ENCODE measurements around the gene GFPT2.

The GFPT2 gene

DNA sequence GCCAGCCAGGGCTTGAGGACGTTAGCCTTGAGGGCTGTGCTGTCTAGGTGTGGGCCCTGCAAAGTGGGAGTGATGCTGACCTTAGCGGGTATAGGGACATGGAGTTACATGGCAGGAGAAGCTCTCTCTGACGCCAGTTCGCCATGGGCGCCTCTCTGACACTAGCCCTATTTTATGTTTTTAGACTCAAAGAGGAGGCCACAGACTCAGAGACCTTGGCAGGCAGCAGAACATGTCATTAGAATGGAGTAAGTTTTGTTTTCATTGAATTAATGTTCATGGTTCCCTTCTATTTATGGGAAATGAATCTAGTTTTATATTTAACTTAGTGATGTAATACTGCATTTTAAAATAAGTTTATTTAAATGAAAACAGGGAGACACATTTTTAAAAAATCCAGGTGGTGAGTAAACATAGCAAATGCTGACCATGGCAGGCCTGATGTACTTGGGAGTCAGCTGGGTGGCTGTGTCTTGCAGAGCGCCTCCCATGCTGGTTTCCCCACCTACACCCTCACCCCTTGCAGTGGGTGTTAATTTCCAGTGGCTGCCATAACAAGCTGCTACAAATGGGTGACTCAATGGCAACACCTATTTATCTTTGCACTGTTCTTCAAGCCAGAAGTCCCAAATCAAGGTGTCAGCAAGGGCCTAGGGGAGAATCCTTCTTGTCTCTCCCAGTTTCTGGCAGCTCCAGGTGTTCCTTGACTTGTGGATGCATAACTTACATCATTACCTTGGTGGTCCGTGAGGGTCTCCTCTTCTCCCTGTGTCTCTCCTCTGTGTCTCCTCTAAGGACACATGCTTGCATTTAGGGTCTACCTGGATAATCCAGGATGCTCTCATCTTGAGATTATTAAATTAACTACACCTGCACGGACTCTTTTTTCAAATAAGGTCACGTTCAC lies 25.6 kb upstream of the GFPT2 start:
- DNase-seq: no peak

DNA sequence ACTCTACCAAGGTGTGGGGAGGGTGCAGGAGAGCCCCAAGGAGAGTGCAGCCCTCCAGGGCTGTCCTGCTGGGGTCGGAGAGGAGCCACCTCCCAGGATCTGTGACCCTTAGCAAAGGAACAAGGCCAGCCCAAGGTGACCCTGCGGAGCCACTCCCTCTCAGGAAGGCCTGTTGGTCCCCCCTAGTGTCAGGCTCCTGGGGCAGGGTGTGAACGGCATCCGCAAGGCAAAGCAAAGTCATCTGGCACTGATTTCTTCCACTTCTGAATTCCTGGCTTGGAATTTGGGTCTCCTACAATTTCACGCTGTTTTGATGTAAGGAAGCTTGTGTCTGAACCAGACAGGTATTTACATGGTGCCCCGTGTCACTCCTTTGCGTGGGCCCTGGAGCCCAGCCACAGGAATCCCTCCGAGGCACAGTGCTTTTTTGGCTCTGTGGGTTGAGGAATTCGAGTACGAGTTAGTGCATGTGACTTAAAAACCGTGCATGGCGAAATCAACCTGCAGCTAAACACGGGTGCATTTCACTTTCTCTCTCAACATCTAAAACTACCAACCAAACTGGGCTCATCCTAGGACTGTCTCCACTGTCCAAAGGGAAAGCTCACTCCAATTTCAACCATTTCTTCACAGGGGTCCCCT lies 24.5 kb upstream of the GFPT2 start:
- DNase-seq: no peak

DNA sequence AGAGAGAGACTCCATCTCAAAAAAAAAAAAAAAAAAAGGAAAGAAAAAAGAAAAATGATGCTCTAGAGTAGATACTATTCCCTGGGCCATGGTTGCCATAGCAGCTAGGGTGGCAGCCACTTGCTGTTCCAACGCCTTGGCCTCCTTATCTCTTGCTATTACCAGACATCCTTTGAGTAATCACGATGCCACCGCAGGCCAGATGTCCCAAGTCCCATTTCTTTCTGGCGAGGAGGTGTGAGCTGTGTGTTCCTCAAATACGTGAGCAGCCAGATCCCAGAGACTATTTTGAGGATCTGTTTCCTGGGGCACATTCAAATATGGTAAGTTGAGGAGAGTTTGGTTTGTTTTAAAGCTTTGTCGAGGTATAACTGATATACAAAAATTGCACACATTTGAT lies 23.4 kb upstream of the GFPT2 start:
- no peak for DNase-seq

DNA sequence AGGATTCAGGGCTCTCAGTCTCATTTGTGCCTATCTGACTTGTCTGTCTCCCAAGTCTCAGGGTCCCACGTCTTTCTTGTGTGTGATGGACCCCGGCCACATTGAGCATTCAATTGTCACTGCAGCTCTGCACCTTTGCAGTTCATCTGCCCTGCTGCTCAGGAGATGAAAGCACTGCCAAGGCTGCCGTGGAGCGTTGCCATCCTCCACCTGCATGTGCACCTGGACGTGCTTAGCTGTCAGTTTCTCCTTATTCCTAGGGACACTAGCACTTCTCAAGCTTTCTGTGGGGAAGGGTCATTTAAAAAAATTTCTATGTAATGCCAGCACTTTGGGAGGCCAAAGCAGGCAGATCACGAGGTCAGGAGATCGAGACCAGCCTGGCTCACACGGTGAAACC lies 22.8 kb upstream of the GFPT2 start:
- no peak for DNase-seq

GRCh38 chr5:180375291-180375690 lies 22.2 kb upstream of the GFPT2 start:
- DNase-seq: no peak

- DNase-seq: no peak
These were observed 20.7 kb upstream of the GFPT2 start for GRCh38 chr5:180373870-180374269.

- no peak for DNase-seq
These were observed 20.3 kb upstream of the GFPT2 start for GRCh38 chr5:180373454-180373853.

DNA sequence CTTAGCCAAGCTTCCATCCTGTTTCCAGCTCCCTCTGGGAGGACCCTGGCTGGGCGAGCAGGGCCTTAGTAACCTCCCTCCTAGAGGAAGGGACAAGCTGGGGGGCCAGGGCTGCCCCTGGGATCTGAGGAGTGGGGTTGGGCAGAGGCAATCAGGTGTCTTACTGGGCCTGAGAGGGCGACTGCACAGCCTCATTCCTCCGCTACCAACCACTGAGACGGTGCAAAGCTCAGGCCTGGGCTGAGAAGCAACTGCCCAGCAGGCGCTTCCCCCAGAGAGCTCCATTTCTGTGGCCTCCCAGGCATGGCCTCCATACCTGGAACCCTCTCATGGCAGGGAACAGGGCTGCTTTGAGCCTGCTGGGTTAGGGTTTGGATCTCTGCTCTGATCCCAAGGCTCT lies 18.8 kb upstream of the GFPT2 start:
- DNase-seq: no peak

GRCh38 chr5:180370861-180371641 lies 17.9 kb upstream of the GFPT2 start:
- no peak for DNase-seq

- no peak for DNase-seq
These were observed 14.9 kb upstream of the GFPT2 start for GRCh38 chr5:180367991-180368390.

- no peak for DNase-seq
These were observed 14.2 kb upstream of the GFPT2 start for GRCh38 chr5:180367300-180367699.

DNA sequence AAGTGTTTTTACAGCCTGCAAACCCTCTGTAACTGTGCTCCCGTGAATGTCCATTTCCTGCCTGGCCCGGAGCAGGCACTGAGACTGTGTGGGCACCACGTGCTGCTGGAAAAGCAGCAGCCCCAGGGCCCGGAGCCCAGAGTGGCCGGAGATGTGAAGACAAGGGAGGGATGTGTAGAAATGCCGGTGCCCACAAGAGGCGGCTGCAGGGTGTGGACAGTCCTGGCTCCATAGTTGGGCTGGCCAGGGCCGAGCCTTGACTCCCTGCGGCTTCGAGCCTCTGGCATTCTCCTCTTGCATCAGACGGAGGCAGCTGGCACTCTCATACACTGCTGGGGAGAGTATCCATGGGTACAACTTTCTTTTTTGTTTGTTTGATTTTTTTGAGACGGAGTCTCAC lies 13.2 kb upstream of the GFPT2 start:
- no peak for DNase-seq

DNA sequence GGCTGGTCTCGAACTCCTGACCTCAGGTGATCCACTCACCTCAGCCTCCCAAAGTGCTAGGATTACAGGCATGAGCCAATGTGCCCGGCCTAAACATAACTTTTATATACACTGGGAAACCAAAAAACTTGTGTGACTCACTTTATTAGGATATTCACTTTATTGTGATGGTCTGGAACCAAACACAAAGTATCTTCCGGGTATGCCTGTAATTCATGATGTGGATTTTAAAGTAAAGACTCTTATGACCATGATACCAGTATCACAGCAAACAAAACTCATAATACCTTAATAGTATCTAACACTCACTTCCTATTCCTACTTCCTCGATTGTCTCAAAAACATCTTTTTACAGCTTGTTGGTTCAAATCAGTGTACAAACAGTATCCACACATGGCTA lies 12.7 kb upstream of the GFPT2 start:
- no peak for DNase-seq

GRCh38 chr5:180364306-180364856 lies 11.2 kb upstream of the GFPT2 start:
- DNase-seq: no peak

- no peak for DNase-seq
These were observed 7.2 kb upstream of the GFPT2 start for GRCh38 chr5:180360078-180360957.

- DNase-seq: no peak
These were observed 5.6 kb upstream of the GFPT2 start for GRCh38 chr5:180358694-180359093.

GRCh38 chr5:180358179-180358578 lies 5.0 kb upstream of the GFPT2 start:
- no peak for DNase-seq

DNA sequence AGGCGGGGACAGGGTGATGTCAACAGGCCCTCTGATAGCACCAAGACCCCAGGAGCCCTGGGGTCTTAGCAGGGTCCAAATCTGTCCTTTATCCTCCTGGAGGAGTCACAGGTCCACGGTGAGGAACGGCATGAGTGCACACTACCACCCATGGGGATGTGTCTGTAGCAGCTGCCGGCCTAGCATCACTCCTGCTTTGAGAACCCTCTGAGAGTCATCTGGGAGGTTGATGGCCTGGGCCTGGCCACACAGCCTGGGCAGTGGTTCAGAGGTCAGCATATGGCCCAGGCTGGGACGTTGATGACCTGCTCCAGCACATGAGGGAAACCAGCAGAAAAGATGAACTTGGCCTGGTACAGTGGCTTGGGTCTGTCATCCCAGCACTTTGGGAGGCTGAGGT lies 1.8 kb upstream of the GFPT2 start:
- no peak for DNase-seq

GRCh38 chr5:180353980-180354452 lies 880 bp upstream of the GFPT2 start:
- DNase-seq: no peak

- DNase-seq: no peak
These were observed 754 bp downstream of the GFPT2 start for GRCh38 chr5:180352116-180353047.

Measured in NCI-H510A (cell line).